ENCODE results near the gene ERMAP. TPM values are rescaled to one million over a fixed set of nuclear protein-coding genes. Genes with fewer than 3 reads are reported as not detected.
"Not testable (repeated sequence)": the region's sequence is repeated elsewhere in the genome, so short reads cannot be mapped to it uniquely, and the experiment has no call there.

The ERMAP gene
- total RNA-seq, 4 donors from 2014 or later = 12.5 to 30.7 (median 14.1) TPM

DNA sequence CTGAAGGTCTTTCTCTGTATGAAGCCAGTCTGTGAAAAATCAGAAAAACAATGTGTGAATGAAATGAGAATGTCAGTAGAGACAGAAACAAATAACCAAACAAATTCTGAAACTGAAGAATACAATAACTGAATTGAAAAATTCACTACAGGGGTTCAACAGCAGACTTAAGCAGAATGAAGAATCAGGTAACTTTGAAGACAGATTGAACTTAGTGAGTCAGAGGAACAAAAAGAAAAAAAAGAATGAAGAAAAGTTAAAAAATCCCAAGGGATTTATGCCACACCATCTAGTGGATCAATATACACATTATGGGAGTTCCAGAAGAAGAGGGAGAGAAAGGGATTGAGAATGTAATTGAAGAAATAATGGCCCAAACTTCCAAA lies 44.1 kb downstream of the ERMAP start:
- intact Hi-C loops (cut with DNase I; ENCODE audit: low total_unique reads) = no loop called here

DNA sequence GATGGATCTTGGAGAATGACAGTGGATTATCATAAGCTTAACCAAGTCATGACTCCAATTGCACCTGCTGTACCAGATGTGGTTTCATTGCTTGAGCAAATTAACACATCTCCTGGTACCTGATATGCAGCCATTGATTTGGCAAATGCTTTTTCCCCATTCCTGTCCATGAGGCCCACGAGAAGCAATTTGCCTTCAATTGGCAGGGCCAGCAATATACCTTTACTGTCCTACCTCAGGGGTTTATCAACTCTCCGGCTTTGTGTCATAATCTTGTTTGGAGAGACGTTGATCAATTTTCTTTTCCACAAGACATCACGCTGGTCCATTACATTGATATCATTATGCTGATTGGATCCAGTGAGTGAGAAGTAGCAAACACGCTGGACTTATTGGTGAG lies 49.6 kb downstream of the ERMAP start:
- Histone ChIP-seq H3K27ac (no peak overlapping the region), H3K4me3 (no peak overlapping the region), H3K9me3 (no peaks in the 10 kb centered on the region), H3K27me3 (peaks cover 6% of the 10 kb centered on the region), H3K36me3 (no peaks in the 10 kb centered on the region), H3K4me1 (no peaks in the 10 kb centered on the region)
- no peak for DNase-seq
- 83 to 89% methylated on average over 5 of the region's 5 CpGs for WGBS, 2 donors (ENCODE audit: low coverage in 1 of 2)
- in situ Hi-C loops (cut with MboI; ENCODE audit: low pct_ligation_motif_present in 1 of 4, low pct_unique_long_range_greater_than_20kb in 1 of 4, low sequenced_read_pairs in 3 of 4) = no loop called here
- TF ChIP-seq POLR2A (IDR thresholded peaks at IDR 0.05) = no peak
- no peak for TF ChIP-seq POLR2AphosphoS5 (IDR thresholded peaks at IDR 0.05)
- TF ChIP-seq EP300 (IDR thresholded peaks at IDR 0.05; ENCODE audit: low read depth) = no peak
- TF ChIP-seq, protein P1, sequence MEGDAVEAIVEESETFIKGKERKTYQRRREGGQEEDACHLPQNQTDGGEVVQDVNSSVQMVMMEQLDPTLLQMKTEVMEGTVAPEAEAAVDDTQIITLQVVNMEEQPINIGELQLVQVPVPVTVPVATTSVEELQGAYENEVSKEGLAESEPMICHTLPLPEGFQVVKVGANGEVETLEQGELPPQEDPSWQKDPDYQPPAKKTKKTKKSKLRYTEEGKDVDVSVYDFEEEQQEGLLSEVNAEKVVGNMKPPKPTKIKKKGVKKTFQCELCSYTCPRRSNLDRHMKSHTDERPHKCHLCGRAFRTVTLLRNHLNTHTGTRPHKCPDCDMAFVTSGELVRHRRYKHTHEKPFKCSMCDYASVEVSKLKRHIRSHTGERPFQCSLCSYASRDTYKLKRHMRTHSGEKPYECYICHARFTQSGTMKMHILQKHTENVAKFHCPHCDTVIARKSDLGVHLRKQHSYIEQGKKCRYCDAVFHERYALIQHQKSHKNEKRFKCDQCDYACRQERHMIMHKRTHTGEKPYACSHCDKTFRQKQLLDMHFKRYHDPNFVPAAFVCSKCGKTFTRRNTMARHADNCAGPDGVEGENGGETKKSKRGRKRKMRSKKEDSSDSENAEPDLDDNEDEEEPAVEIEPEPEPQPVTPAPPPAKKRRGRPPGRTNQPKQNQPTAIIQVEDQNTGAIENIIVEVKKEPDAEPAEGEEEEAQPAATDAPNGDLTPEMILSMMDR (IDR thresholded peaks at IDR 0.05) = no peak
- intact Hi-C loops (cut with DNase I; ENCODE audit: low total_unique reads) = no loop called here

More for the DNA sequence above, 44.1 kb downstream of the ERMAP start:
- no peak overlapping the region for H3K4me3 ChIP-seq
- H3K27ac ChIP-seq = no peak overlapping the region
- peaks cover 18% of the 10 kb centered on the region for H3K27me3 ChIP-seq
- H3K36me3 ChIP-seq = no peaks in the 10 kb centered on the region
- no peaks in the 10 kb centered on the region for H3K4me1 ChIP-seq
- no peak for TF ChIP-seq POLR2A (IDR thresholded peaks at IDR 0.05)
- DNase-seq = no peak
- no peaks in the 10 kb centered on the region for H3K9me3 ChIP-seq
- in situ Hi-C loops (cut with MboI; ENCODE audit: low pct_ligation_motif_present in 1 of 4, low pct_unique_long_range_greater_than_20kb in 1 of 4, low sequenced_read_pairs in 3 of 4) = no loop called here

DNA sequence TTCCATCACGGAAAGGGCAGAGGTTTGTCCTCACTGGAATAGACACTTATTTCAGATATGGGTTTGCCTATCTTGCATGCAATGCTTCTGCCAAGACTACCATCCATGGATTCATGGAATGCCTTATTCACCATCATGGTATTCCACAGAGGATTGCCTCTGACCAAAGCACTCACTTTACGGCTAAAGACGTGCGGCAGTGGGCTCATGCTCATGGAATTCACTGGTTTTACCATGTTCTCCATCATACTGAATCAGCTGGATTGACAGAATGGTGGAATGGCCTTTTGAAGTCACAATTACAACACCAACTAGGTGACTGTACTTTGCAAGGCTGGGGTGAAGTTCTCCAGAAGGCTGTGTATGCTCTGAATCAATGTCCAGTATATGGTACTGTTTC lies 51.5 kb downstream of the ERMAP start:
- DNase-seq; H3K36me3 ChIP-seq; H3K4me3 ChIP-seq; H3K9me3 ChIP-seq; intact Hi-C loops (cut with DNase I; ENCODE audit: low total_unique reads); H3K27ac ChIP-seq; H3K4me1 ChIP-seq; in situ Hi-C loops (cut with MboI; ENCODE audit: low pct_ligation_motif_present in 1 of 4, low pct_unique_long_range_greater_than_20kb in 1 of 4, low sequenced_read_pairs in 3 of 4); H3K27me3 ChIP-seq: not testable (repeated sequence)
- 87% methylated on average over 3 to 4 of the region's 4 CpGs for WGBS, 2 donors (ENCODE audit: low coverage in 1 of 2)

DNA sequence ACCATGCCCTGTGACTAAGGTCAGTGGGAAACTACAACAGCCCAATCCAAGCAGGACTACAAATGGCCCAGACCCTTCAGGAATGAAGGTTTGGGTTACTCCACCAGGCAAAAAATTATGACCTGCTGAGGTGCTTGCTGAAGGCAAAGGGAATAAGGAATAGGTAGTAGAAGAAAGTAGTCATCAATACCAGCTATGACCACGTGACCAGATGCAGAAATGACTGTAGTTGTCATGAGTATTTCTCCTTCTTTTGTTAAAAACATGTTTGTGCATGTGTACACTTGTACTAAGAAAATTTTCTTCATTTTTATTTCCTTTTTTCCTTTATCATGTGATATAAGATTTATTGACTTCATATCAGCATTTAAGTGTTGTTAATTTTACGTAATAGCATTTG lies 52.3 kb downstream of the ERMAP start:
- H3K36me3 ChIP-seq; H3K4me1 ChIP-seq; H3K27me3 ChIP-seq; H3K4me3 ChIP-seq; in situ Hi-C loops (cut with MboI; ENCODE audit: low pct_ligation_motif_present in 1 of 4, low pct_unique_long_range_greater_than_20kb in 1 of 4, low sequenced_read_pairs in 3 of 4); DNase-seq; intact Hi-C loops (cut with DNase I; ENCODE audit: low total_unique reads); H3K9me3 ChIP-seq; H3K27ac ChIP-seq: not testable (repeated sequence)
- 73 to 81% methylated on average over 2 of the region's 2 CpGs for WGBS, 2 donors (ENCODE audit: low coverage in 1 of 2)

DNA sequence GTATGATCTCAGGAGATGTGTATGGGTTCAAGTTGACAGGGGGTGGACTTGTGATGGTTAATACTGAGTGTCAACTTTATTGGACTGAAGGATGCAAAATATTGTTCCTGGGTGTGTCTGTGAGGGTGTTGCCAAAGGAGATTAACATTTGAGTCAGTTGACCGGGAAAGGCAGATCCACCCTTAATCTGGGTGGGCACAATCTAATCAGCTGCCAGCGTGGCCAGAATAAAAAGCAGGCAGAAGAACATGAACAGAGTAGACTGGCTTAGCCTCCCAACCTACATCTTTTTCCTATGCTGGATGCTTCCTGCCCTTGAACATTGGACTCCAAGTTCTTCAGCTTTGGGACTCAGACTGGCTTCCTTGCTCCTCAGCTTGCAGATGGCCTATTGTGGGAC lies 52.8 kb downstream of the ERMAP start:
- DNase-seq; H3K4me1 ChIP-seq; intact Hi-C loops (cut with DNase I; ENCODE audit: low total_unique reads); in situ Hi-C loops (cut with MboI; ENCODE audit: low pct_ligation_motif_present in 1 of 4, low pct_unique_long_range_greater_than_20kb in 1 of 4, low sequenced_read_pairs in 3 of 4); H3K27me3 ChIP-seq; H3K27ac ChIP-seq; H3K36me3 ChIP-seq; H3K4me3 ChIP-seq; H3K9me3 ChIP-seq: not testable (repeated sequence)
- WGBS, 2 donors (ENCODE audit: low coverage in 1 of 2) = 76 to 100% methylated on average over 1 to 2 of the region's 2 CpGs

DNA sequence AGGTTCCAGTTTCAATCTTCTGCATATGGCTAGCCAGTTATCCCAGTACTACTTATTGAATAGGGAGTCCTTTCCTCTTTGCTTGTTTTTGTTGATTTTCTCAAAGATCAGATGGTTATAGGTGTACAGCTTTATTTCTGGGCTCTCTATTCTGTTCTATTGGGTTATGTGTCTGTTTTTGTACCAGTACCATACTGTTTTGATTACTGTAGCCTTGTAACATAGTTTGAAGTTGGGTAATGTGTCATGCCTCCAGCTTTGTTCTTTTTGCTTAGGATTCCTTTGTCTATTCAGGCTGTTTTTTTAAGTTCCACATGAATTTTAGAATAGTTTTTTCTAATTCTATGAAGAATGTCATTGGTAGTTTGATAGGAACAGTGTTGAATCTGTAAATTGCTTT lies 56.2 kb downstream of the ERMAP start:
- H3K4me3 ChIP-seq; H3K27ac ChIP-seq; in situ Hi-C loops (cut with MboI; ENCODE audit: low pct_ligation_motif_present in 1 of 4, low pct_unique_long_range_greater_than_20kb in 1 of 4, low sequenced_read_pairs in 3 of 4); H3K27me3 ChIP-seq; H3K9me3 ChIP-seq; H3K4me1 ChIP-seq; intact Hi-C loops (cut with DNase I; ENCODE audit: low total_unique reads); H3K36me3 ChIP-seq; DNase-seq: not testable (repeated sequence)

DNA sequence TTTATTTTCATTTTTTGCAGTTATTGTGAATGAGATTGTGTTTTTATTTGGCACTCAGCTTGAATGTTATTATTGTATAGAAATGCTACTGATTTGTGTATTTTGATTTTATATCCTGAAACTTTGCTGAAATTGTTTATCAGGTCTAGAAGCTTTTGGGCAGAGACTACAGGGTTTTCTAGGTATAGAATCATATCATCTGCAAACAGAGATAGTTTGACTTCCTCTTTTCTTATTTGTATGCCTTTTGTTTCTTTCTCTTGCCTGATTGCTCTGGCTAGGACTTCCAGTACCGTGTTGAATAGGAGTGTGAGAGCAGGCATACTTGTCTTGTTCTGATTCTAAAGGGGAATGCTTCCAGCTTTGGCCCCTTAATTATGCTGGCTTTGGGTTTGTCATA lies 56.7 kb downstream of the ERMAP start:
- Histone ChIP-seq H3K27ac (no peak overlapping the region), H3K9me3 (peaks cover 0 to 4% of the 10 kb centered on the region in 2 donors), H3K4me3 (no peak overlapping the region), H3K27me3 (peaks cover 2% of the 10 kb centered on the region), H3K4me1 (no peaks in the 10 kb centered on the region), H3K36me3 (no peaks in the 10 kb centered on the region)
- 55 to 80% methylated on average over 1 of the region's 1 CpG for whole genome bisulfite sequencing, 2 donors (ENCODE audit: low coverage in 1 of 2)
- TF ChIP-seq POLR2AphosphoS5 (IDR thresholded peaks at IDR 0.05) (no peak), POLR2A (IDR thresholded peaks at IDR 0.05) (no peak), EP300 (IDR thresholded peaks at IDR 0.05; ENCODE audit: low read depth) (no peak)
- TF ChIP-seq, protein P1 (IDR thresholded peaks at IDR 0.05) = no peak
- intact Hi-C loops (cut with DNase I; ENCODE audit: low total_unique reads) = no loop called here
- DNase-seq = no peak
- in situ Hi-C loops (cut with MboI; ENCODE audit: low pct_ligation_motif_present in 1 of 4, low pct_unique_long_range_greater_than_20kb in 1 of 4, low sequenced_read_pairs in 3 of 4) = no loop called here
